GM13976 (cell line): Measurements from ENCODE around the gene TUBB4A.

ENCODE experiments used
- DNase-seq: peaks from one replicate; pipeline ENCODE4 v3.0.0; 2012; ENCODE audit warnings: low spot score
- CTCF ChIP-seq: IDR thresholded peaks from 2 replicates; pipeline ENCODE4 v1.5.1; 2012; ENCODE audit warnings: borderline replicate concordance, mild to moderate bottlenecking; ENCODE audit not compliant: insufficient read depth; ENCODE audit errors: extremely low read depth, missing control alignments, control extremely low read depth
- in situ Hi-C: fragments of 300-500 bp; cut with MboI; formaldehyde crosslinking; loops from one replicate; pipeline ENCODE4 v1.12.0; 2022; ENCODE audit warnings: low sequenced_read_pairs, mixed read lengths, inconsistent platforms; ENCODE audit not compliant: unreplicated experiment

The TUBB4A gene

GRCh38 chr19:6482343-6482686 lies 19.8 kb downstream of the TUBB4A start:
- no peak for DNase-seq
- TF ChIP-seq CTCF = no peak
- in situ Hi-C loops = no loop called here

GRCh38 chr19:6481541-6482342 lies 20.4 kb downstream of the TUBB4A start, which contains the start of gene DENND1C:
Gene DENND1C, minus strand, starts transcription at chr19:6481787. Its CDS starts 92 bp downstream, at chr19:6481695.
- in situ Hi-C loops = no loop called here
- peak; percentile 84 for DNase-seq
- peak; percentile 70 for TF ChIP-seq CTCF

GRCh38 chr19:6480848-6481415 lies 21.2 kb downstream of the TUBB4A start:
- DNase-seq = peak; percentile 43
- in situ Hi-C loops = no loop called here
- TF ChIP-seq CTCF = no peak

GRCh38 chr19:6479836-6480398 lies 22.2 kb downstream of the TUBB4A start:
- no peak for DNase-seq
- in situ Hi-C loops = no loop called here
- no peak for TF ChIP-seq CTCF

GRCh38 chr19:6478815-6479214 lies 23.3 kb downstream of the TUBB4A start:
- no peak for DNase-seq
- TF ChIP-seq CTCF = no peak
- in situ Hi-C loops = no loop called here

GRCh38 chr19:6476896-6477431 lies 25.1 kb downstream of the TUBB4A start:
- TF ChIP-seq CTCF = no peak
- in situ Hi-C loops = no loop called here

More at GRCh38 chr19:6476896-6477431, 25.1 kb downstream of the TUBB4A start:
- no peak for DNase-seq
